GM12878 (cell line): ENCODE measurements around the gene MAGI1. TPM values are rescaled to one million over a fixed set of nuclear protein-coding genes. Genes with fewer than 3 reads are reported as not detected.

Experiments used
- ATAC-seq: fragments of 200-7000 bp; cut with Tn5 transposase; 3 replicates; pipeline ENCODE4 v1.9.1; 2020; ENCODE audit warnings: mild to moderate bottlenecking, moderate library complexity
- BruUV-seq: library from RNA; stranded (reverse); fragments of 400-500 nt; replicated peaks from 2 replicates; lab custom pipeline; 2021; lab: Mats Ljungman, UMichigan
- CTCF ChIA-PET: fragments of 300-600 bp; sonication (Branson Sonifier 250); formaldehyde crosslinking; extraction: SDS; loops from one replicate; lab custom pipeline; 2021; ENCODE audit warnings: inconsistent platforms; lab: Yijun Ruan, JAX
- POLR2A ChIA-PET: fragments of 350-600 bp; formaldehyde crosslinking; extraction: SDS; loops from one replicate; lab custom pipeline; 2021; ENCODE audit warnings: inconsistent platforms; lab: Charles Lee
- RAD21 ChIA-PET: fragments of 300-600 bp; sonication (Branson Sonifier 250); formaldehyde crosslinking; loops from one replicate; lab custom pipeline; 2023; ENCODE audit warnings: antibody characterized with exemption; ENCODE audit not compliant: unreplicated experiment; lab: Charles Lee
- SMC1A ChIA-PET: fragments of 300-600 bp; sonication (Branson Sonifier 250); formaldehyde crosslinking; loops from one replicate; lab custom pipeline; 2023; ENCODE audit not compliant: unreplicated experiment, uncharacterized antibody; lab: Charles Lee
- DNase-seq: peaks from one replicate; pipeline ENCODE4 v3.0.0-alpha.2; 2011; ENCODE audit warnings: low read depth, low spot score
- FAIRE-seq: peaks from 3 replicates; lab custom pipeline; 2011; peaks lifted over from hg19 to GRCh38; lab: Jason Lieb, UNC
- H2AFZ ChIP-seq: 2 replicates; pipeline ENCODE4 v1.6.0; 2011; ENCODE audit warnings: low read depth, low read length, control low read depth; ENCODE audit not compliant: control insufficient read depth
- H3K27ac ChIP-seq: 2 replicates; pipeline ENCODE4 v1.5.1; 2011; ENCODE audit warnings: control low read depth; ENCODE audit not compliant: control insufficient read depth, insufficient read depth
- H3K27me3 ChIP-seq, 2 experiments: replicated peaks in 1 of 2; 2 replicates each; pipeline versions ENCODE4 v1.6.0 to v1.6.1; 2011; ENCODE audit warnings: low read length in 1 of 2; ENCODE audit not compliant: control insufficient read depth in 2 of 2, insufficient read depth in 2 of 2
- H3K36me3 ChIP-seq, 2 experiments: 2 replicates each; pipeline ENCODE4 v1.5.1; 2011; ENCODE audit warnings: low read length in 1 of 2; ENCODE audit not compliant: control insufficient read depth in 2 of 2, insufficient read depth in 2 of 2
- H3K4me1 ChIP-seq: 2 replicates; pipeline ENCODE4 v1.6.1; 2011; ENCODE audit warnings: mild to moderate bottlenecking, low read length, moderate library complexity, mixed read lengths; ENCODE audit not compliant: control insufficient read depth, insufficient read depth
- H3K4me2 ChIP-seq: 2 replicates; pipeline ENCODE4 v1.6.0; 2011; ENCODE audit warnings: control low read depth; ENCODE audit not compliant: control insufficient read depth, insufficient read depth
- H3K4me3 ChIP-seq: fragments of 200-600 bp; sonication (generic); 2 replicates; pipeline ENCODE4 v1.5.1; 2016
- H3K79me2 ChIP-seq: 2 replicates; pipeline ENCODE4 v1.6.0; 2011; ENCODE audit warnings: low read length; ENCODE audit not compliant: control insufficient read depth, insufficient read depth
- H3K9ac ChIP-seq: 2 replicates; pipeline ENCODE4 v1.8.0; 2011; ENCODE audit warnings: low read length, control low read depth, mixed read lengths; ENCODE audit not compliant: control insufficient read depth, insufficient read depth
- H3K9me3 ChIP-seq: replicated peaks from 3 replicates; pipeline ENCODE4 v1.5.1; 2011; ENCODE audit warnings: mild to moderate bottlenecking, low read length; ENCODE audit not compliant: control insufficient read depth, insufficient read depth
- H4K20me1 ChIP-seq: 2 replicates; pipeline ENCODE4 v1.6.0; 2011; ENCODE audit not compliant: control insufficient read depth, insufficient read depth
- BMI1 ChIP-seq: fragments of 450-650 bp; IDR thresholded peaks from 2 replicates; pipeline ENCODE4 v1.6.1; 2016; ENCODE audit warnings: mild to moderate bottlenecking, moderate library complexity, borderline replicate concordance
- CBX3 ChIP-seq: fragments of 200-600 bp; sonication (generic); IDR thresholded peaks from 2 replicates; pipeline ENCODE4 v1.6.1; 2016; ENCODE audit warnings: low read depth, borderline replicate concordance
- CREM ChIP-seq: IDR thresholded peaks from 2 replicates; pipeline ENCODE4 v1.6.1; 2014; ENCODE audit warnings: antibody characterized with exemption, low read depth
- CTCF ChIP-seq, 3 experiments: IDR thresholded peaks in 2 of 3; conservative IDR thresholded peaks in 1 of 3; 2 replicates each; pipeline ENCODE4 v1.5.1; 2011; ENCODE audit warnings: low read depth in 3 of 3, low read length in 3 of 3, mild to moderate bottlenecking in 3 of 3, control low read depth in 2 of 3, moderate library complexity in 2 of 3, inconsistent platforms in 1 of 3, mixed read lengths in 1 of 3; ENCODE audit not compliant: control insufficient read depth in 2 of 3, insufficient read depth in 1 of 3; ENCODE audit errors: extremely low read depth in 1 of 3
- HCFC1 ChIP-seq: fragments of 150-350 bp; IDR thresholded peaks from 2 replicates; pipeline ENCODE4 v1.6.1; 2014; ENCODE audit warnings: low read length
- KAT2A ChIP-seq: conservative IDR thresholded peaks from 2 replicates; pipeline ENCODE4 v1.6.1; 2011; ENCODE audit warnings: low read depth, low read length; ENCODE audit not compliant: control insufficient read depth
- MEF2B ChIP-seq: fragments of 450-650 bp; IDR thresholded peaks from 2 replicates; pipeline ENCODE4 v1.6.1; 2018; ENCODE audit warnings: mild to moderate bottlenecking, moderate library complexity; ENCODE audit not compliant: partially characterized antibody, poor library complexity, severe bottlenecking
- POLR2AphosphoS2 ChIP-seq: IDR thresholded peaks from 2 replicates; pipeline ENCODE4 v1.6.1; 2011; ENCODE audit warnings: low read depth, mild to moderate bottlenecking, low read length, improper control_type of control experiment, moderate library complexity
- POU2F2 ChIP-seq: IDR thresholded peaks from 3 replicates; pipeline ENCODE4 v1.6.1; 2011; ENCODE audit warnings: low read depth, mild to moderate bottlenecking, low read length, borderline replicate concordance
- SREBF2 ChIP-seq: IDR thresholded peaks from 2 replicates; pipeline ENCODE4 v1.6.1; 2012; ENCODE audit warnings: mild to moderate bottlenecking, low read length
- WGBS: methylation state at CpG from one replicate; pipeline ENCODE4 v1.1.6; 2016; ENCODE audit warnings: low lambda C conversion rate; ENCODE audit not compliant: insufficient replicate concordance, insufficient coverage; ENCODE audit errors: missing lambda C conversion rate; 5-methylcytosine and 5-hydroxymethylcytosine counted together
- in situ Hi-C: fragments of 300-500 bp; cut with MboI; formaldehyde crosslinking; loops from 9 replicates; pipeline ENCODE4 v1.14.3; 2018; ENCODE audit warnings: mixed read lengths
- intact Hi-C: fragments of 100-400 bp; cut with micrococcal nuclease; formaldehyde crosslinking; loops from one replicate; pipeline ENCODE4 v1.14.2; 2022; ENCODE audit not compliant: unreplicated experiment
- polyA plus RNA-seq, 11 experiments: library from polyadenylated mRNA; depleted of rRNA in 4 of 11; unstranded in 6 of 11; stranded (reverse) in 5 of 11; fragments of >200 nt; fragmentation: Nextera tagmentation in 4 of 11; fragmentation: Illumina TruSeq in 1 of 11; extraction: Ambion mirVana in 4 of 11; extraction: Trizol in 1 of 11; gene quantifications; 1 replicate in 1 of 11; 2 replicates in 10 of 11; pipeline versions ENCODE4 v1.2.1 to v1.2.3, GENCODE V29; 2011 to 2016; ENCODE audit warnings: inconsistent platforms in 2 of 11, missing spikeins in 2 of 11, low read depth in 1 of 11
- total RNA-seq, 4 experiments: library from RNA; depleted of rRNA in 3 of 4; stranded (reverse); fragments of >200 nt in 3 of 4; fragmentation: Illumina TruSeq in 1 of 4; extraction: Trizol in 1 of 4; gene quantifications; 2 replicates each; pipeline versions ENCODE4 v1.2.1 to v1.2.3, GENCODE V29; 2013 to 2021
- TF ChIP-seq, protein P1 (sequence below): fragments of 450-650 bp; IDR thresholded peaks from 2 replicates; pipeline ENCODE4 v1.6.1; 2017; ENCODE audit warnings: low read depth, mild to moderate bottlenecking, moderate library complexity
- TF ChIP-seq, protein P2 (sequence below): fragments of 450-650 bp; formaldehyde crosslinking; IDR thresholded peaks from 2 replicates; pipeline ENCODE4 v1.5.0; 2022; ENCODE audit warnings: mild to moderate bottlenecking, missing genetic modification characterization
- TF ChIP-seq, protein P3 (sequence below): IDR thresholded peaks from 2 replicates; pipeline ENCODE4 v1.6.1; 2011; ENCODE audit warnings: borderline replicate concordance, low read depth, mild to moderate bottlenecking, moderate library complexity, low read length; ENCODE audit not compliant: insufficient read depth, poor library complexity, severe bottlenecking

Gene MAGI1
- total and polyA plus RNA-seq, 10 of the 15 experiments (the other 5 are each of a cell fraction or from before 2014, with no cell fraction given), result 0.02 to 3.3 (median 0.29) TPM; not detected in 1

- TF ChIP-seq CTCF (IDR thresholded peaks at IDR 0.05 in 2 of 3, conservative IDR thresholded peaks at IDR 0.05 in 1 of 3; ENCODE audit: control insufficient read depth in 2 of 3, extremely low read depth in 1 of 3, insufficient read depth in 1 of 3, low read depth in 3 of 3, low read length in 3 of 3) (no peak), SREBF2 (no peak), POLR2AphosphoS2 (no peak), HCFC1 (no peak), BMI1 (no peak), CBX3 (no peak), MEF2B (no peak)
- TF ChIP-seq, protein P1, sequence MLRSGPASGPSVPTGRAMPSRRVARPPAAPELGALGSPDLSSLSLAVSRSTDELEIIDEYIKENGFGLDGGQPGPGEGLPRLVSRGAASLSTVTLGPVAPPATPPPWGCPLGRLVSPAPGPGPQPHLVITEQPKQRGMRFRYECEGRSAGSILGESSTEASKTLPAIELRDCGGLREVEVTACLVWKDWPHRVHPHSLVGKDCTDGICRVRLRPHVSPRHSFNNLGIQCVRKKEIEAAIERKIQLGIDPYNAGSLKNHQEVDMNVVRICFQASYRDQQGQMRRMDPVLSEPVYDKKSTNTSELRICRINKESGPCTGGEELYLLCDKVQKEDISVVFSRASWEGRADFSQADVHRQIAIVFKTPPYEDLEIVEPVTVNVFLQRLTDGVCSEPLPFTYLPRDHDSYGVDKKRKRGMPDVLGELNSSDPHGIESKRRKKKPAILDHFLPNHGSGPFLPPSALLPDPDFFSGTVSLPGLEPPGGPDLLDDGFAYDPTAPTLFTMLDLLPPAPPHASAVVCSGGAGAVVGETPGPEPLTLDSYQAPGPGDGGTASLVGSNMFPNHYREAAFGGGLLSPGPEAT, result no peak
These were observed 466.4 kb downstream of the MAGI1 start (continued) for GRCh38 chr3:65572175-65572777.

DNA sequence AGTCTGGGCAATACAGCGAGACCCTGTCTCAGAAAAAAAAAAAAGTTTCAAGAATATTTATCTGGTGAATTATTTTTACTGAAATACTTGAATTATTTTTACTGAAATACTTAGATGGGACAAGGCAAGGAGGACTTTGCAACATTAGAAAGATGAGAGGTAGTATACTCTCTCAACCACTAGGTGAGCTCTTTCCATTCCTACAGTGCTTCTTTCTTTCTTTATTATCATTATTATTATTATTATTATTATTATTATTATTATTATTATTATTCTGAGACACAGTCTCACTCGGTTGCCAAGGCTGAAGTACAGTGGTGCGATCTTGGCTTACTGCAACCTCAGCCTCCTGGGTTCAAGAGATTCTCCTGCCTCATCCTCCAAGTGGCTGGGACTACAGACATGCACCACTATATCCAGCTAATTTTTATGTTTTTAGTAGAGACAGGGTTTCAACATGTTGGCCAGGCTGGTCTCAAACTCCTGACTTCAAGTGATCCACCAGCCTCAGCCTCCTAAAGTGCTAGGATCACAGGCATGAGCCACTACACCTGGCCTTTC lies 468.8 kb downstream of the MAGI1 start:
- no peak overlapping the region for H2AFZ ChIP-seq
- TF ChIP-seq, protein P2, sequence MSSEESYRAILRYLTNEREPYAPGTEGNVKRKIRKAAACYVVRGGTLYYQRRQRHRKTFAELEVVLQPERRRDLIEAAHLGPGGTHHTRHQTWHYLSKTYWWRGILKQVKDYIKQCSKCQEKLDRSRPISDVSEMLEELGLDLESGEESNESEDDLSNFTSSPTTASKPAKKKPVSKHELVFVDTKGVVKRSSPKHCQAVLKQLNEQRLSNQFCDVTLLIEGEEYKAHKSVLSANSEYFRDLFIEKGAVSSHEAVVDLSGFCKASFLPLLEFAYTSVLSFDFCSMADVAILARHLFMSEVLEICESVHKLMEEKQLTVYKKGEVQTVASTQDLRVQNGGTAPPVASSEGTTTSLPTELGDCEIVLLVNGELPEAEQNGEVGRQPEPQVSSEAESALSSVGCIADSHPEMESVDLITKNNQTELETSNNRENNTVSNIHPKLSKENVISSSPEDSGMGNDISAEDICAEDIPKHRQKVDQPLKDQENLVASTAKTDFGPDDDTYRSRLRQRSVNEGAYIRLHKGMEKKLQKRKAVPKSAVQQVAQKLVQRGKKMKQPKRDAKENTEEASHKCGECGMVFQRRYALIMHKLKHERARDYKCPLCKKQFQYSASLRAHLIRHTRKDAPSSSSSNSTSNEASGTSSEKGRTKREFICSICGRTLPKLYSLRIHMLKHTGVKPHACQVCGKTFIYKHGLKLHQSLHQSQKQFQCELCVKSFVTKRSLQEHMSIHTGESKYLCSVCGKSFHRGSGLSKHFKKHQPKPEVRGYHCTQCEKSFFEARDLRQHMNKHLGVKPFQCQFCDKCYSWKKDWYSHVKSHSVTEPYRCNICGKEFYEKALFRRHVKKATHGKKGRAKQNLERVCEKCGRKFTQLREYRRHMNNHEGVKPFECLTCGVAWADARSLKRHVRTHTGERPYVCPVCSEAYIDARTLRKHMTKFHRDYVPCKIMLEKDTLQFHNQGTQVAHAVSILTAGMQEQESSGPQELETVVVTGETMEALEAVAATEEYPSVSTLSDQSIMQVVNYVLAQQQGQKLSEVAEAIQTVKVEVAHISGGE (CRISPR knock-in tag), result no peak
- TF ChIP-seq KAT2A (no peak), POU2F2 (no peak), CREM (no peak)
- TF ChIP-seq, protein P3, sequence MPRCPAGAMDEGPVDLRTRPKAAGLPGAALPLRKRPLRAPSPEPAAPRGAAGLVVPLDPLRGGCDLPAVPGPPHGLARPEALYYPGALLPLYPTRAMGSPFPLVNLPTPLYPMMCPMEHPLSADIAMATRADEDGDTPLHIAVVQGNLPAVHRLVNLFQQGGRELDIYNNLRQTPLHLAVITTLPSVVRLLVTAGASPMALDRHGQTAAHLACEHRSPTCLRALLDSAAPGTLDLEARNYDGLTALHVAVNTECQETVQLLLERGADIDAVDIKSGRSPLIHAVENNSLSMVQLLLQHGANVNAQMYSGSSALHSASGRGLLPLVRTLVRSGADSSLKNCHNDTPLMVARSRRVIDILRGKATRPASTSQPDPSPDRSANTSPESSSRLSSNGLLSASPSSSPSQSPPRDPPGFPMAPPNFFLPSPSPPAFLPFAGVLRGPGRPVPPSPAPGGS, result no peak

More for the DNA sequence above, 468.8 kb downstream of the MAGI1 start:
- no peak overlapping the region for H3K9ac ChIP-seq
- in situ Hi-C loops, result no loop called here
- RAD21 ChIA-PET, result no interaction called here
- BruUV-seq, result no TSS peak
- no peak for DNase-seq
- H4K20me1 ChIP-seq, result no peaks in the 10 kb centered on the region
- 52% methylated on average over 3 of the region's 3 CpGs for WGBS
- no peaks in the 10 kb centered on the region for H3K9me3 ChIP-seq
- H3K4me3 ChIP-seq, result no peak overlapping the region
- no peaks in the 10 kb centered on the region for H3K79me2 ChIP-seq
- no peaks in the 10 kb centered on the region for H3K36me3 ChIP-seq
- POLR2A ChIA-PET, result no interaction called here
- intact Hi-C loops, result no loop called here
- CTCF ChIA-PET, result no interaction called here
- no peak for FAIRE-seq
- H3K27me3 ChIP-seq, result no peaks in the 10 kb centered on the region
- SMC1A ChIA-PET, result interaction anchor here (0.8 kb wide), 1 partner anchor 104 kb away, joined by 3 read pairs; no protein-coding TSS in a partner anchor
- H3K4me2 ChIP-seq, result no peak overlapping the region
- H3K4me1 ChIP-seq, result no peaks in the 10 kb centered on the region
- no peak overlapping the region for H3K27ac ChIP-seq
- ATAC-seq, result no peak
